Spleen (tissue), 7 donors: ENCODE data around the gene DENND1B.

ENCODE experiments used
- POLR2A ChIP-seq, 3 donors: fragments of 450-650 bp; IDR thresholded peaks; one replicate each; pipeline ENCODE4 v1.5.1; 2017; ENCODE audit warnings: antibody characterized with exemption in 3 of 3, mild to moderate bottlenecking in 1 of 3
- POLR2AphosphoS5 ChIP-seq, 3 donors: sonication (generic); formaldehyde crosslinking; IDR thresholded peaks; one replicate each; pipeline ENCODE4 v1.5.1; 2017; ENCODE audit warnings: antibody characterized with exemption in 3 of 3
- TF ChIP-seq, protein P1 (sequence below), 11 experiments: fragments of 200-600 bp in 7 of 11; fragments of 450-650 bp in 4 of 11; sonication (generic) in 4 of 11; IDR thresholded peaks in 8 of 11; conservative IDR thresholded peaks in 3 of 11; 1 replicate in 7 of 11; 2 replicates in 4 of 11; pipeline versions ENCODE4 v1.4.0 to v1.8.0; 2016 to 2021; ENCODE audit warnings: antibody characterized with exemption in 11 of 11, inconsistent platforms in 4 of 11, mild to moderate bottlenecking in 1 of 11
- donor health status: DM: no; HTN: no; CAD: no; lungs with moderate emphysema.
- donor health status: DM: no; HTN: no; CAD: no.
- donor health status: DM: no; HTN: no; CAD: no.

DNA sequence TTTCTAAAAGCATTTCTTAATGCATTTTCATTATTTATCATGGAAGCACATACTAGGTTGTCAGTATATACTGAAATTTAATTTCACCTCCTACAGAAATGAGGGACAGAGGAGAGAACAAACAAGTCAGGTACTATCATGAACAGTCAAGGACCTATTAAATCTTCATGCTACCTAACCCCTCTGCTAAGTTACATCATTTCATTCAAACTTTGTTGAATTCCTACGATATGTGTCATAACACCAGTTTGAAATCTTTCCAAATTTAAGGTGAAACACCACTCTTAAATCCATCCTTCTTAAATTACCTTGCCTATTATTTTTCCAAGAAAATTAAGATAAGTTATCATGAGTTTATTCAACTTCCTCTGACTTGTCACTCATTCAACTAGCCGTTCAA is 78.9 kb downstream of the DENND1B start:
- TF ChIP-seq, protein P1, sequence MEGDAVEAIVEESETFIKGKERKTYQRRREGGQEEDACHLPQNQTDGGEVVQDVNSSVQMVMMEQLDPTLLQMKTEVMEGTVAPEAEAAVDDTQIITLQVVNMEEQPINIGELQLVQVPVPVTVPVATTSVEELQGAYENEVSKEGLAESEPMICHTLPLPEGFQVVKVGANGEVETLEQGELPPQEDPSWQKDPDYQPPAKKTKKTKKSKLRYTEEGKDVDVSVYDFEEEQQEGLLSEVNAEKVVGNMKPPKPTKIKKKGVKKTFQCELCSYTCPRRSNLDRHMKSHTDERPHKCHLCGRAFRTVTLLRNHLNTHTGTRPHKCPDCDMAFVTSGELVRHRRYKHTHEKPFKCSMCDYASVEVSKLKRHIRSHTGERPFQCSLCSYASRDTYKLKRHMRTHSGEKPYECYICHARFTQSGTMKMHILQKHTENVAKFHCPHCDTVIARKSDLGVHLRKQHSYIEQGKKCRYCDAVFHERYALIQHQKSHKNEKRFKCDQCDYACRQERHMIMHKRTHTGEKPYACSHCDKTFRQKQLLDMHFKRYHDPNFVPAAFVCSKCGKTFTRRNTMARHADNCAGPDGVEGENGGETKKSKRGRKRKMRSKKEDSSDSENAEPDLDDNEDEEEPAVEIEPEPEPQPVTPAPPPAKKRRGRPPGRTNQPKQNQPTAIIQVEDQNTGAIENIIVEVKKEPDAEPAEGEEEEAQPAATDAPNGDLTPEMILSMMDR (IDR thresholded peaks at IDR 0.05 in 8 of 11, conservative IDR thresholded peaks at IDR 0.05 in 3 of 11), result no peak
- TF ChIP-seq POLR2A (IDR thresholded peaks at IDR 0.05) (no peak), POLR2AphosphoS5 (IDR thresholded peaks at IDR 0.05) (no peak)
